HepG2 (cell line): ENCODE data around the gene OS9. TPM values are rescaled to one million over a fixed set of nuclear protein-coding genes. Genes with fewer than 3 reads are reported as not detected.

Experiments used
- ATAC-seq: fragments of 200-7000 bp; cut with Tn5 transposase; 3 replicates; pipeline ENCODE4 v1.9.1; 2020; ENCODE audit warnings: mild to moderate bottlenecking, moderate library complexity
- BruUV-seq: library from RNA; stranded (reverse); fragments of 400-500 nt; replicated peaks from 2 replicates; lab custom pipeline; 2021; lab: Mats Ljungman, UMichigan
- CTCF ChIA-PET: fragments of 300-600 bp; formaldehyde crosslinking; extraction: SDS; loops from one replicate; lab custom pipeline; 2021; ENCODE audit warnings: low total read pairs, inconsistent platforms, low intra/inter-chr PET ratio; lab: Yijun Ruan, JAX
- POLR2A ChIA-PET: fragments of 350-600 bp; sonication (Branson Sonifier 250); formaldehyde crosslinking; loops from one replicate; lab custom pipeline; 2020; ENCODE audit warnings: antibody characterized with exemption, inconsistent platforms; lab: Yijun Ruan, JAX
- DNase-seq: peaks from one replicate; pipeline ENCODE4 v3.0.0-alpha.2; 2015; ENCODE audit warnings: low spot score
- FAIRE-seq: peaks from 3 replicates; lab custom pipeline; 2011; peaks lifted over from hg19 to GRCh38; lab: Jason Lieb, UNC
- H2AFZ ChIP-seq: one replicate; pipeline ENCODE4 v1.6.1; 2011; ENCODE audit warnings: low read length, inconsistent platforms
- H3K27ac ChIP-seq: fragments of 300-600 bp; 3 replicates; pipeline ENCODE4 v1.8.0; 2011; ENCODE audit warnings: mixed run types, mild to moderate bottlenecking, mixed read lengths, low read length, inconsistent platforms; ENCODE audit not compliant: insufficient read depth; ENCODE audit errors: extremely low read length
- H3K27me3 ChIP-seq, 2 experiments: fragments of 200-600 bp in 1 of 2; 2 replicates in 1 of 2; 3 replicates in 1 of 2; pipeline versions ENCODE4 v1.6.0 to v1.8.0; 2011; ENCODE audit warnings: low read length in 2 of 2, mild to moderate bottlenecking in 2 of 2, moderate library complexity in 2 of 2, inconsistent platforms in 1 of 2; ENCODE audit not compliant: insufficient read depth in 2 of 2, control insufficient read depth in 1 of 2
- H3K36me3 ChIP-seq, 2 experiments: fragments of 200-600 bp in 1 of 2; replicated peaks in 1 of 2; 2 replicates in 1 of 2; 3 replicates in 1 of 2; pipeline versions ENCODE4 v1.5.1 to v1.8.0; 2011; ENCODE audit warnings: low read length in 2 of 2, inconsistent platforms in 1 of 2; ENCODE audit not compliant: insufficient read depth in 2 of 2, control insufficient read depth in 1 of 2
- H3K4me1 ChIP-seq: 2 replicates; pipeline ENCODE4 v1.5.1; 2012; ENCODE audit warnings: low read length, inconsistent platforms; ENCODE audit not compliant: insufficient read depth
- H3K4me2 ChIP-seq: 2 replicates; pipeline ENCODE4 v1.6.0; 2011; ENCODE audit warnings: low read depth, low read length, inconsistent platforms
- H3K4me3 ChIP-seq, 3 experiments: fragments of 200-600 bp in 1 of 3; sonication (generic), shearing (Covaris generic) in 1 of 3; replicated peaks in 1 of 3; 2 replicates each; pipeline ENCODE4 v1.5.1; 2011 to 2016; ENCODE audit warnings: low read length in 3 of 3, inconsistent platforms in 2 of 3, low read depth in 2 of 3, mild to moderate bottlenecking in 2 of 3, control low read depth in 1 of 3, mixed read lengths in 1 of 3; ENCODE audit not compliant: insufficient read depth in 1 of 3
- H3K79me2 ChIP-seq: one replicate; pipeline ENCODE4 v1.6.1; 2011; ENCODE audit warnings: low read length, inconsistent platforms; ENCODE audit not compliant: insufficient read depth
- H3K9ac ChIP-seq: 2 replicates; pipeline ENCODE4 v1.6.0; 2011; ENCODE audit warnings: mild to moderate bottlenecking, low read depth, low read length, inconsistent platforms; ENCODE audit not compliant: insufficient read depth
- H3K9me3 ChIP-seq: 2 replicates; pipeline ENCODE4 v1.5.1; 2012; ENCODE audit warnings: mild to moderate bottlenecking, low read length
- H4K20me1 ChIP-seq: 2 replicates; pipeline ENCODE4 v1.6.0; 2011; ENCODE audit warnings: inconsistent platforms, mild to moderate bottlenecking, low read length, moderate library complexity; ENCODE audit not compliant: insufficient read depth
- JARID2 ChIP-seq: sonication (generic); formaldehyde crosslinking; IDR thresholded peaks from 2 replicates; pipeline ENCODE4 v1.8.1; 2023; ENCODE audit warnings: missing genetic modification reagents, inconsistent platforms; ENCODE audit not compliant: insufficient replicate concordance
- MIXL1 ChIP-seq: IDR thresholded peaks from 2 replicates; pipeline ENCODE4 v1.6.1; 2016
- RBM39 ChIP-seq: fragments of 200-400 bp; formaldehyde crosslinking; IDR thresholded peaks from one replicate; pipeline ENCODE4 v1.6.1; 2018; ENCODE audit warnings: antibody characterized with exemption, mild to moderate bottlenecking, low read depth, low read length; ENCODE audit not compliant: poor library complexity, severe bottlenecking
- U2AF2 ChIP-seq: fragments of 200-400 bp; formaldehyde crosslinking; IDR thresholded peaks from 2 replicates; pipeline ENCODE4 v1.6.1; 2017; ENCODE audit warnings: low read depth, mild to moderate bottlenecking, low read length
- ZFP1 ChIP-seq: IDR thresholded peaks from 2 replicates; pipeline ENCODE4 v1.6.1; 2016
- ZSCAN31 ChIP-seq: sonication (generic); formaldehyde crosslinking; IDR thresholded peaks from 2 replicates; pipeline ENCODE4 v1.5.0; 2020; ENCODE audit warnings: low read depth, mild to moderate bottlenecking, missing genetic modification reagents
- WGBS: methylation state at CpG from one replicate; pipeline ENCODE4 v1.1.6; 2017; ENCODE audit warnings: low lambda C conversion rate; 5-methylcytosine and 5-hydroxymethylcytosine counted together
- in situ Hi-C: cut with HindIII; loops from 2 replicates; pipeline ENCODE4 v1.10.0; 2017; ENCODE audit warnings: low pct_unique_long_range_greater_than_20kb; ENCODE audit not compliant: extremely low pct_ligation_motif_present
- intact Hi-C: fragments of 100-400 bp; cut with micrococcal nuclease; formaldehyde crosslinking; loops from one replicate; pipeline ENCODE4 v1.10.0; 2022; ENCODE audit not compliant: unreplicated experiment
- polyA plus RNA-seq, 8 experiments: library from polyadenylated mRNA; depleted of rRNA in 3 of 8; stranded (reverse) in 7 of 8; unstranded in 1 of 8; fragments of >200 nt; fragmentation: Illumina TruSeq in 4 of 8; extraction: Trizol in 4 of 8; gene quantifications; 2 replicates each; pipeline versions ENCODE4 v1.2.1 to v1.2.3, GENCODE V29; 2011 to 2016; ENCODE audit warnings: low read depth in 4 of 8, missing spikeins in 1 of 8, mixed read lengths in 1 of 8; ENCODE audit not compliant: insufficient read depth in 1 of 8
- total RNA-seq, 5 experiments: library from RNA; depleted of rRNA; stranded (reverse); fragments of >200 nt; fragmentation: Illumina TruSeq; extraction: Trizol; gene quantifications; 2 replicates each; pipeline ENCODE4 v1.2.3, GENCODE V29; 2016; ENCODE audit warnings: low read depth in 1 of 5
- TF ChIP-seq, protein P1 (sequence below): sonication (generic); formaldehyde crosslinking; IDR thresholded peaks from 2 replicates; pipeline ENCODE4 v1.4.0; 2020; ENCODE audit warnings: missing genetic modification reagents, borderline replicate concordance
- TF ChIP-seq, protein P2 (sequence below): sonication (generic); formaldehyde crosslinking; conservative IDR thresholded peaks from 2 replicates; pipeline ENCODE4 v1.8.0; 2022; ENCODE audit warnings: mild to moderate bottlenecking, moderate library complexity, missing genetic modification reagents
- TF ChIP-seq, protein P3 (sequence below): sonication (generic); formaldehyde crosslinking; IDR thresholded peaks from 2 replicates; pipeline ENCODE4 v1.4.0; 2020; ENCODE audit warnings: missing genetic modification reagents, borderline replicate concordance
- TF ChIP-seq, protein P4 (sequence below): sonication (generic); formaldehyde crosslinking; IDR thresholded peaks from 2 replicates; pipeline ENCODE4 v1.9.0; 2021; ENCODE audit warnings: missing genetic modification reagents, borderline replicate concordance

OS9 gene
- total and polyA plus RNA-seq, 2 of the 13 experiments (the other 11 are each of a cell fraction or from before 2014, with no cell fraction given): 156 to 206 TPM

DNA sequence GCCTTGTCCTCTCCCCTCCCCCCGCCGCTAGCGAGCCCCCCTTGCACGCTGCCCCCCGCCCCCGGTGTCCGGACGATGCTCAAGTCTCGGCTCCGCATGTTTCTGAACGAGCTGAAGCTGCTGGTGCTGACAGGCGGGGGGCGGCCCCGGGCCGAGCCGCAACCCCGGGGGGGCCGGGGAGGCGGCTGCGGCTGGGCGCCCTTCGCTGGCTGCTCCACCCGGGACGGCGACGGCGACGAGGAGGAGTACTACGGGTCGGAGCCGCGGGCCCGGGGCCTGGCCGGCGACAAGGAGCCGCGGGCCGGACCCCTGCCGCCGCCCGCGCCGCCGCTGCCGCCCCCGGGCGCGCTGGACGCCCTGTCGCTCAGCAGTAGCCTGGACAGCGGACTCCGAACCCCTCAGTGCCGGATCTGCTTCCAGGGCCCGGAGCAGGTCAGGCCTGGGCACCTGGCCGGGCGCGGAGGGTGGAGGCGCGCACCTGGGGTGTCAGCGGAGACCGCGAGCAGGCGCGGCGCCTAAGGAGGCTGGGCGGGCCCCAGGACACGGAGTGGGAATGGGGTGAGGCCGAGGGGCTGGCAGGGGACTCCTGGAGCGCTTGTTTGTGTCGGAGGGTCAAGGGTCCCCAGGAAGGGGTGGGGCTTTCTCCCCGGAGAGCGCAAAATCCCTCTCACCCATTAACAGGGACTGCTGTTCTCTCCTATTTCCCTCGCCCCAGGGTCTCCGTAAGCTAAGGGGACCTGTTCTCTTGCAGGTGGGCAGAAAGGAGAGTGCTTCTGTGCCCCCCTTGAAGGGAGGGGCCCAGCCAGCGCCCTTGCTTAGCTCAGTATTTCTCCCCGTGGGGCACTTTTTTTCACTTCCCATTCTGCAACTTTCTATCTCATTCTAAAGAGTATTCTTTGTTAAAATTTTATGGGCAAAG is 61.8 kb downstream of the OS9 start:
- peak overlapping the region; percentile 71 for H3K9ac ChIP-seq
- WGBS: 2% methylated on average over 3 of the region's 76 CpGs
- CTCF ChIA-PET: interaction anchor here (1.2 to 1.8 kb wide), 2 partner anchors 9 to 150 kb away, joined by 3 to 9 read pairs; no protein-coding TSS in a partner anchor
- peak overlapping the region; percentile 67 for H3K27ac ChIP-seq
- POLR2A ChIA-PET: interaction anchor here (0.7 to 3.0 kb wide), 4 partner anchors 9 to 236 kb away, joined by 3 to 14 read pairs (median 9); partner anchors contain the start of genes CYP27B1, EEF1AKMT3 and METTL1
- H3K27me3 ChIP-seq: no peaks in the 10 kb centered on the region; a peak in 1 of 5 replicates
- peaks cover 1 to 3% of the 10 kb centered on the region in 2 experiments; a peak in 2 of 5 replicates for H3K36me3 ChIP-seq
- intact Hi-C loops: no loop called here
- H3K4me3 ChIP-seq: peak overlapping the region; percentile 81 to 82 (median 81)
- no TSS peak for BruUV-seq
- ATAC-seq (peak; percentile 50), FAIRE-seq (no peak), DNase-seq (no peak)
- peaks cover 17% of the 10 kb centered on the region for H3K79me2 ChIP-seq
- H3K4me1 ChIP-seq: peaks cover 37% of the 10 kb centered on the region
- 0 out of 2 replicates have a peak, but pooled peaks cover 5% of the 10 kb centered on the region for H4K20me1 ChIP-seq
- H2AFZ ChIP-seq: peak overlapping the region; percentile 5
- peak overlapping the region; percentile 96 for H3K4me2 ChIP-seq
- in situ Hi-C loops: no loop called here
- no peaks in the 10 kb centered on the region for H3K9me3 ChIP-seq
- TF ChIP-seq, protein P1, sequence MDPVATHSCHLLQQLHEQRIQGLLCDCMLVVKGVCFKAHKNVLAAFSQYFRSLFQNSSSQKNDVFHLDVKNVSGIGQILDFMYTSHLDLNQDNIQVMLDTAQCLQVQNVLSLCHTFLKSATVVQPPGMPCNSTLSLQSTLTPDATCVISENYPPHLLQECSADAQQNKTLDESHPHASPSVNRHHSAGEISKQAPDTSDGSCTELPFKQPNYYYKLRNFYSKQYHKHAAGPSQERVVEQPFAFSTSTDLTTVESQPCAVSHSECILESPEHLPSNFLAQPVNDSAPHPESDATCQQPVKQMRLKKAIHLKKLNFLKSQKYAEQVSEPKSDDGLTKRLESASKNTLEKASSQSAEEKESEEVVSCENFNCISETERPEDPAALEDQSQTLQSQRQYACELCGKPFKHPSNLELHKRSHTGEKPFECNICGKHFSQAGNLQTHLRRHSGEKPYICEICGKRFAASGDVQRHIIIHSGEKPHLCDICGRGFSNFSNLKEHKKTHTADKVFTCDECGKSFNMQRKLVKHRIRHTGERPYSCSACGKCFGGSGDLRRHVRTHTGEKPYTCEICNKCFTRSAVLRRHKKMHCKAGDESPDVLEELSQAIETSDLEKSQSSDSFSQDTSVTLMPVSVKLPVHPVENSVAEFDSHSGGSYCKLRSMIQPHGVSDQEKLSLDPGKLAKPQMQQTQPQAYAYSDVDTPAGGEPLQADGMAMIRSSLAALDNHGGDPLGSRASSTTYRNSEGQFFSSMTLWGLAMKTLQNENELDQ (CRISPR knock-in tag): no peak
- TF ChIP-seq, protein P2, sequence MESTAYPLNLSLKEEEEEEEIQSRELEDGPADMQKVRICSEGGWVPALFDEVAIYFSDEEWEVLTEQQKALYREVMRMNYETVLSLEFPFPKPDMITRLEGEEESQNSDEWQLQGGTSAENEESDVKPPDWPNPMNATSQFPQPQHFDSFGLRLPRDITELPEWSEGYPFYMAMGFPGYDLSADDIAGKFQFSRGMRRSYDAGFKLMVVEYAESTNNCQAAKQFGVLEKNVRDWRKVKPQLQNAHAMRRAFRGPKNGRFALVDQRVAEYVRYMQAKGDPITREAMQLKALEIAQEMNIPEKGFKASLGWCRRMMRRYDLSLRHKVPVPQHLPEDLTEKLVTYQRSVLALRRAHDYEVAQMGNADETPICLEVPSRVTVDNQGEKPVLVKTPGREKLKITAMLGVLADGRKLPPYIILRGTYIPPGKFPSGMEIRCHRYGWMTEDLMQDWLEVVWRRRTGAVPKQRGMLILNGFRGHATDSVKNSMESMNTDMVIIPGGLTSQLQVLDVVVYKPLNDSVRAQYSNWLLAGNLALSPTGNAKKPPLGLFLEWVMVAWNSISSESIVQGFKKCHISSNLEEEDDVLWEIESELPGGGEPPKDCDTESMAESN: no peak
- TF ChIP-seq ZSCAN31 (CRISPR knock-in tag) (no peak), RBM39 (no peak), U2AF2 (no peak), JARID2 (CRISPR knock-in tag) (no peak), MIXL1 (CRISPR knock-in tag) (peak; percentile 25; the same call in 1 of the 2 replicates), ZFP1 (CRISPR knock-in tag) (no peak)
- TF ChIP-seq, protein P3, sequence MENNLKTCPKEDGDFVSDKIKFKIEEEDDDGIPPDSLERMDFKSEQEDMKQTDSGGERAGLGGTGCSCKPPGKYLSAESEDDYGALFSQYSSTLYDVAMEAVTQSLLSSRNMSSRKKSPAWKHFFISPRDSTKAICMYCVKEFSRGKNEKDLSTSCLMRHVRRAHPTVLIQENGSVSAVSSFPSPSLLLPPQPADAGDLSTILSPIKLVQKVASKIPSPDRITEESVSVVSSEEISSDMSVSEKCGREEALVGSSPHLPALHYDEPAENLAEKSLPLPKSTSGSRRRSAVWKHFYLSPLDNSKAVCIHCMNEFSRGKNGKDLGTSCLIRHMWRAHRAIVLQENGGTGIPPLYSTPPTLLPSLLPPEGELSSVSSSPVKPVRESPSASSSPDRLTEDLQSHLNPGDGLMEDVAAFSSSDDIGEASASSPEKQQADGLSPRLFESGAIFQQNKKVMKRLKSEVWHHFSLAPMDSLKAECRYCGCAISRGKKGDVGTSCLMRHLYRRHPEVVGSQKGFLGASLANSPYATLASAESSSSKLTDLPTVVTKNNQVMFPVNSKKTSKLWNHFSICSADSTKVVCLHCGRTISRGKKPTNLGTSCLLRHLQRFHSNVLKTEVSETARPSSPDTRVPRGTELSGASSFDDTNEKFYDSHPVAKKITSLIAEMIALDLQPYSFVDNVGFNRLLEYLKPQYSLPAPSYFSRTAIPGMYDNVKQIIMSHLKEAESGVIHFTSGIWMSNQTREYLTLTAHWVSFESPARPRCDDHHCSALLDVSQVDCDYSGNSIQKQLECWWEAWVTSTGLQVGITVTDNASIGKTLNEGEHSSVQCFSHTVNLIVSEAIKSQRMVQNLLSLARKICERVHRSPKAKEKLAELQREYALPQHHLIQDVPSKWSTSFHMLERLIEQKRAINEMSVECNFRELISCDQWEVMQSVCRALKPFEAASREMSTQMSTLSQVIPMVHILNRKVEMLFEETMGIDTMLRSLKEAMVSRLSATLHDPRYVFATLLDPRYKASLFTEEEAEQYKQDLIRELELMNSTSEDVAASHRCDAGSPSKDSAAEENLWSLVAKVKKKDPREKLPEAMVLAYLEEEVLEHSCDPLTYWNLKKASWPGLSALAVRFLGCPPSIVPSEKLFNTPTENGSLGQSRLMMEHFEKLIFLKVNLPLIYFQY (CRISPR knock-in tag): 0 out of 2 replicates have a peak, but pooled peaks have one; percentile 22
- TF ChIP-seq, protein P4, sequence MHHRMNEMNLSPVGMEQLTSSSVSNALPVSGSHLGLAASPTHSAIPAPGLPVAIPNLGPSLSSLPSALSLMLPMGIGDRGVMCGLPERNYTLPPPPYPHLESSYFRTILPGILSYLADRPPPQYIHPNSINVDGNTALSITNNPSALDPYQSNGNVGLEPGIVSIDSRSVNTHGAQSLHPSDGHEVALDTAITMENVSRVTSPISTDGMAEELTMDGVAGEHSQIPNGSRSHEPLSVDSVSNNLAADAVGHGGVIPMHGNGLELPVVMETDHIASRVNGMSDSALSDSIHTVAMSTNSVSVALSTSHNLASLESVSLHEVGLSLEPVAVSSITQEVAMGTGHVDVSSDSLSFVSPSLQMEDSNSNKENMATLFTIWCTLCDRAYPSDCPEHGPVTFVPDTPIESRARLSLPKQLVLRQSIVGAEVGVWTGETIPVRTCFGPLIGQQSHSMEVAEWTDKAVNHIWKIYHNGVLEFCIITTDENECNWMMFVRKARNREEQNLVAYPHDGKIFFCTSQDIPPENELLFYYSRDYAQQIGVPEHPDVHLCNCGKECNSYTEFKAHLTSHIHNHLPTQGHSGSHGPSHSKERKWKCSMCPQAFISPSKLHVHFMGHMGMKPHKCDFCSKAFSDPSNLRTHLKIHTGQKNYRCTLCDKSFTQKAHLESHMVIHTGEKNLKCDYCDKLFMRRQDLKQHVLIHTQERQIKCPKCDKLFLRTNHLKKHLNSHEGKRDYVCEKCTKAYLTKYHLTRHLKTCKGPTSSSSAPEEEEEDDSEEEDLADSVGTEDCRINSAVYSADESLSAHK: no peak
